Left colon (tissue), 2 donors: ENCODE data around the gene FXYD4. TPM values are rescaled to one million over a fixed set of nuclear protein-coding genes. Genes with fewer than 3 reads are reported as not detected.
"Not testable (repeated sequence)": the region's sequence is repeated elsewhere in the genome, so short reads cannot be mapped to it uniquely, and the experiment has no call there.

Source experiments
- ATAC-seq: fragments of 200-7000 bp; cut with Tn5 transposase; one replicate; pipeline ENCODE4 v1.9.1; 2020; ENCODE audit warnings: mild to moderate bottlenecking, moderate library complexity
- DNase-seq, 2 donors: peaks; one replicate each; pipeline ENCODE4 v3.0.0-alpha.2; 2020
- intact Hi-C, 2 donors: fragments of 100-400 bp; cut with DNase I in 1 of 2; cut with micrococcal nuclease in 1 of 2; formaldehyde crosslinking; loops; one replicate each; pipeline versions ENCODE4 v1.11.2 to v1.14.0; 2022; cut with DNase I, micrococcal nuclease
- total RNA-seq, 2 donors: library from RNA; stranded (reverse); fragmentation: NEBNext Ultra II Directional; extraction: Animal tissue kit (Norgen Biotek cat#: 25700); gene quantifications; one replicate each; pipeline ENCODE4 v1.2.1, GENCODE V29; 2021
- donor health status: DM: no; HTN: no; CAD: no.
- donor health status: DM: yes; HTN: yes; CAD: no.

Gene FXYD4
- total RNA-seq, 2 donors from 2014 or later, result not detected

DNA sequence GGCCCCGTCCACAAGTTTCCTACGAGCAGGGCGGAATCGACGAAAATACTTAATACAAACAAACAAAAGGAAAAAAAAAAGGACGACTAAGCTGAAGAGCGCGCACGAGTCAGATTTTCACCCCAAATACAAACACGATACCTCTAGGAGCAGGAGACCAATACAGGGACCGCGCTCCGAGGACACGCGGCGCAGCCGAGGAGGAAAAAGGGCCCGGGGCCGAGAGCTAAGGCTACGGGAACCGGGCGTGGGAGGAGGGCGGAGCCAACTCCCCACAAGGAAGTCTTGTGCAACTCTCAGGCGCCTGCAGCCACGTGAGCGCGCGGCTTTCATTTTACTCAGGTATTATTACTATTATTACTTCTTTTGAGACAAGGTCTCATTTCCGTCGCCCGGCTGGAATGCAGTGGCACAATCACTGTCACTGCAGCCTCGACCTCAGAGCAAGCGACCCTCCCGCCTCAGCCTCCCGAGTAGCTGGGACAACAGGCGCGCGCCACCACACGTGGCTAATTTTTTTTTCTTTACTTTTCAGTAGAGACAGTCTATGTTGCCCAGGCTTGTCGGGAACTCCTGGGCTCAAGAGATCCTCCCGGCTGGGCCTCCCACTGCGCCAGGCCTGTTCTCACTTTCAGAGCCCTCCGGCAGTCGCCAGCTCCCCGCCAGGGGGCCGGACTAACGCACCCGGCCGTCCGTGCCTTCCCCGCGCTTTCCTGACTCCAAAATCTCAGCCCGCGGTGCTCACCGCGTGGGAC is 36.3 kb downstream of the FXYD4 start:
- intact Hi-C loops, result no loop called here
- ATAC-seq (peak; percentile 69), DNase-seq (peak; percentile 95 to 96)

DNA sequence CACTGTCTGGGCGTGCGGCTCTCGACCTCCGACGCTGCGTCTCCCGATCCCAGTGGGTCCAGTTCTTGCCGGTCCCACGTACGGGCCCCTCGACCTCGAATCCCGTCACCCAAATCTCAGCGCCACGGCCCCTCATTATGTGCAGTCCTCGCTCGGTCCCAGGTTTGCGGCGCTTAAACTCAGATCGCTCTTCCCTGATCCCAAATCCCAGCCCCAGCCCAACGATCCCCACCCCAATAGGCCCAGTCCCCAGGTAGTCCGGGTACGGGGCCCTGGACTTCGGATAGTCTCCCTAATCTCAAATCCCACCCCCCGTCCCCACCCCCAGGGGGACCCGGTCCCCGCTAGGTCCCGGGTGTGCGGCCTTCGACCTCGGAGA is 36.9 kb downstream of the FXYD4 start:
- intact Hi-C loops, result no loop called here
- no peak for ATAC-seq
- DNase-seq, result no peak

DNA sequence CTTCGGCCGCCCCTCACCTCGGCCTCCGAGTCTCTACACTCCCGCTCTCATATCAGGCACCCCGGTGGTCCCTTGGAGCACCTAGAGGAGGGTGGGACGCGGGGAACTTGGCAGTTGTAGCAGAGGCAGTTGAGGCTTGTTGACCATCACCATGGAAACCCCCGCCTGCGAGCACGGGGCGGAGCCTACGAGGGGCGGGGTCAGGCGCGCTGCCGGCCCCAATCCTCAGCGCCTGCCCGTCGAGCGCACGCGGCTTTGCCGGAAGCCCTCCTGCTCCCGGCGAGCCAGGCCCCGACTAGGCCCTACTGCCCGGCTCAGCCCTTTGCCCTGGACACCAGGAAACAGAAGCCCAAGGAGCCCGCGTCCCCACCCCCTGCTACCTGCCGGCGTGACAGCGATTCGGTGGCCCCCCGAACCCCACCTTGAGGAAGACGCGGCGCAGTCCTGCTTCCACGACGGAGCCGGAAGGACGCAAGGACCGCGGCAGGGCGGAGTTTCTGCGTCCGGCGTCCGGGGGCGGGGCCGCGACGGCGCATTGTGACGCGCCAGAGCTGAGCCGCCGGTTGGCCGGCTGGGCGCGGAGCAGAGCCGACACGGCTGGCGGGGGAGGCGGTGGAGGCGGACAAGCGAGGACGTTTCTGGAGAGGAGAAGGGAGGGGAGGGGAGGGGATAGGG is 37.4 kb downstream of the FXYD4 start, which contains the start of gene HNRNPF:
TSS of gene HNRNPF (minus strand) at position 477 of the 675 bp plus-strand sequence. CDS start 21,302 bp downstream, outside the sequence.
- intact Hi-C loops, result no loop called here
- DNase-seq, result peak; percentile 95
- ATAC-seq, result peak; percentile 78

DNA sequence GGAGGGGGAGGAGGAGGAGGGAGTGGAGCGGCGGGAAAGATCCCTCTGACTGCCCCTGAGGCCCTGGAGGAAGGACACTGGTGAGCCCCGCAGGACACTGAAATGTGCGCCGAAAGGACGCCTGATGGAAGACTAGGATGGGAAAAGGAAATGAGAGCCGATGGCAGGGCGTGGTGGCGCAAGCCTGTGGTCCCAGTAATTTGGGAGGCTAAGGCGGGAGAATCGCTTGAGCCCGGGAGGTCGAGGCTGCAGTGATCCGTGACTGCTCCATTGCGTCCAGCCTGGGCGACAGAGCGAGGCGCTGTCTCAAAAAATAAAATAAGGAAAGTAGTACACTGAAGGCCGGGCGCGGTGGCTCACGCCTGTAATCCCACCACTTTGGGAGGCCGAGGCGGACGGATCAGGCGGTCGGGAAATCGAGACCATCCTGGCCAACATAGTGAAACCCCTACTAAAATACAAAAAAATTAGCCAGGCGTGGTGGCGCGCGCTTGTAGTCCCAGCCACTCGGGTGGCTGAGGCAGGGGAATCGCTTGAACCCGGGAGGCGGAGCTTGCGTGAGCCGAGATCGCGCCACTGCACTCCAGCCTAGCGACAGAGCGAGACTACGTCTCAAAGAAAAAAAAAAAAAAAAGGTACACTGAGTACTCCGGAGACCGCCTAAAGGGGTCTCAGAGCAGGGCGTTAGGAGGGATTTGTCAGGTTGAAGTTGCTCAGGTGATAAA is 38.1 kb downstream of the FXYD4 start:
- DNase-seq, result peak; percentile 58 to 77
- ATAC-seq, result peak; percentile 29
- intact Hi-C loops, result no loop called here

DNA sequence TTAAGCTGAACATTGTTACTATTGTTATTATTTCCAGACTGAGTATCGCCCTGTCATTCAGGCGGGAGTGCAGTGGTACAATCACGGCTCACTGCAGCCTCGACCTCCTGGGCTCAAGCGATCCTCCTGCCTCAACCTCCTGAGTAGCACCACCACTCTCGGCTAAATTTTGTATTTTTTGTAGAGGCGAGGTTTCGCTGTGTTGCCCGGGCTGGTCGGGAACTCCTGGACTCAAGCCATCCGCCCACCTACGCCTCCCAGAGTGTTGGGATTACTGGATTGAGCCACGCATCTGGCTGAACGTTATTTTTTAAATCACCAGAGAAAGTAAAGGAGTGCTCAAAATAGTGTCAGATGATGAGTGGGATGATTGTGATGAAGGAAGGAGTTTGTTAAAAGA is 38.9 kb downstream of the FXYD4 start:
- intact Hi-C loops, result no loop called here
- no peak for ATAC-seq
- no peak for DNase-seq

DNA sequence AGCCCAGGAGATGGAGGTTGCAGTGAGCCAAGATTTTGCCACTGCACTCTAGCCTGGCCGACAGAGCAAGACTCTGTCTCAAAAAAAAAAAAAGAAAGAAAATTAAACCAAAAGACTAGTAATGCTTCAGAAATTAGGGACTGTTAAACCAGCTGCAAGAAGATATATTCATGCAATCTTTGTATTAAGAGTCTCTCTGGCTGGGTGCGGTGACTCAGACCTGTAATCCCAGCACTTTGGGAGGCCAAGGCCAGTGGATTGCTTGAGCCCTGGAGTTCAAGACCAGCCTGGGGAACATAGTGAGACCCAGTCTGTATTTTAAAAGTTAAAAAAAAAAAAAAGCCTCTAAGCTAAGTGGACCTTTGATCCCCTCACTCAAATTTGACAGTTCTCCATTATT is 40.1 kb downstream of the FXYD4 start:
- intact Hi-C loops, result no loop called here
- ATAC-seq, result no peak

DNA sequence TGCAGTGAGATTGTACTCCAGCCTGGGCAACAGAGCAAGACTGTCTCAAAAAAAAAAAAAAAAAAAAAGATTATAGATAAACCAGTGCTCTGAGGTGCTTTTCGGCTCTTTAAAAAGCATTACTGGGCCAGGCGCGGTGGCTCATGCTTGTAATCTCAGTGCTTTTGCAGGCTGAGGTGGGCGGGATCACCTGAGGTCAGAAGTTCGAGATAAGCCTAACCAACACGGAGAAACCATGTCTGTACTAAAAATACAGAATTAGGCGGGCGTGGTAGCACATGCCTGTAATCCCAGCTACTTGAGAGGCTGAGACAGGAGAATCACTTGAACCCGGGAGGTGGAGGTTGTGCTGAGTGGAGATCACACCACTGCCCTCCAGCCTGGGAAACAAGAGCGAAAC is 44.1 kb downstream of the FXYD4 start:
- ATAC-seq, result no peak
- no peak for DNase-seq
- intact Hi-C loops, result no loop called here

More for the DNA sequence above, 40.1 kb downstream of the FXYD4 start:
- DNase-seq, result no peak

DNA sequence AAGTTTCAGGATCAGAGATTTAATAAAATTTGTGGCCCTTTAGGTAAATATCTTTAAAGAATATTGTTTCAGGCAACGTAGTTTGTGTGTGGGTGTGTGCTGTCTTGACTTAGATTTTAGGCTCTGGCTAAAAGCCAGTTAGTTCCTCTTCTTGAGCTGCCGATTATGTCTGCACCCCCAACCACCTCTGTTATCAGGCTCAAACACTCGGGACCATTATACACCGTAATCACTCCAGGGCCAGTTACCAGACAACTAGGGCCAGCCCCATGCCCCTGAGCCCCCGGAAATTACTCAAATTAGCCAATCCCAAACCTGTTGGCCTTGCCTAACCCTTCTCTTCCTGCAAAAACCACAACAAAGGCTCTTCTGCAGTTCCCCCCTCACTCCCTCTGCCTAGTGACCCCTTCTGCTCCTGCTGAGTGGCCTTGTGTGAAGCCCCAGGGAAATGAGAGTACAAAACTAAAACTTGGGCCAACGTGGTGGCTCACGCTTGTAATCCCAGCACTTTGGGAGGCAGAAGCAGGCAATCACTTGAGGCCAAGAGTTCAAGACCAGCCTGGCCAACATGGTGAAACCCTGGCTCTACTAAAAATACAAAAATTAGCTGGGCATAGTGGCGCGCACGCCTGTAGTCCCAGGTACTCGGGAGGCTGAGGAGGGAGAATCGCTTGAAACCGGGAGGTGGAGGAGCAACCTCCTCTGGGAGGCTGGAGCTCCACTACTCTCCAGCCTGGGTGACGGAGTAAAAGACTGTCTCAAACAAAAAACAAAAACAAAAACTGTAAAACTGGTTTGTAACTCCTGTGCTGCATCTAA is 46.7 kb downstream of the FXYD4 start:
- no peak for DNase-seq
- no peak for ATAC-seq
- intact Hi-C loops, result no loop called here

DNA sequence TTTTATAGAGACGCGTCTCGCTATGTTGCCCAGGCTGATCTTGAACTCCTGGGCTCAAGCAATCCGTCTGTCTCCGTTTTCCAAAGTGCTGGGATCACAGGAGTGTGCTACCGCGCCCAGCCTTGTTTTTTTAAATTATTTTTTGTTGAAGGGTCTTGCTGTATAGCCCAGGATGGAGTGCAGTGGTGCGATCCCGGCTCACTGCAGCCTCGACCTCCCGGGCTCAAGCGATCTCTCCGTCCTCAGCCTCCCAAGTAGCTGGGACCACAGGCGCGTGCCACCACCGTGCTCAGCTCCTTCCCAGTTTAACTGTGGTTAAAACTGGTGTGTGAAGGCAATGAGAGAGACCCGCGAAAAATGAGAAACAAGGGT is 48.5 kb downstream of the FXYD4 start:
- no peak for DNase-seq
- intact Hi-C loops, result no loop called here
- ATAC-seq, result no peak

DNA sequence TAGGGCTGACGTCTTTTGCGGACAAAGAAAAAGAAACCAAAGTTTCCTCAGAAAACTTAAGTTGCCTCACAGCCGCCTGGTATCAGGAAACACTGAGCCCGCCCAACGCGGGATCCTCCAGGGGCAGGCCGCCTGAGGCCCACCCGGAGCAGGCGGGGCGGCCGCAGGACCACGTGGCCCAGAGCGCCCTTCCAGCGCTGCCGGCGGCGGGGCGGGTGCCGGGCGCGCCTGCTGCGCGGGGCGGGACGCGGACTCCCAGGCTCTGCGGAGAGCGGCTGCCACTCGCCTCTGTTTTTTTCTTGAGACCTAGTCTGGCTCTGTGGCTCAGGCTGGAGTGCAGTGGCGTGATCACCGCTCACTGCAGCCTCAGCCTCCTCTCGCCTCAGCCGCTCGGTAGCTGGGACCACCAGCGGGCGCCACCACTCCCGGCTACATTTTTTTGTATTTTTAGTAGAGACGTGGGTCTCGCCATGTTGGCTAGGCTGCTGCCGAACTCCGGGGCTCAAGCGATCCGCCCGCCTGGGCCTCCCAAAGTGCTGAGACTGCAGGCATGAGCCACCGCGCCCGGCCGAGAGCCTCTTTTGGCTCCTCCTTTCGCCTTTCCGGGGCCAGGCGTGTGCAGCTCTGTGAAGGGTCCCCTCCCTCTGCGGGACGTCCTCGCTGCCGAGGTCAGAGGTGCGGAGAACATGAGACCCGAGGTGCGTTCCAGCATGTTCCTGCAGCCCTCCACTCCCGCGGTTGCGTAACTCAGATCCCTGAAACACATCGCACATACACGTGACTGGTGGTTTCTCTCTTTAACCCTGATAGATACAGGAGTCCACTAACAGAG is 49.1 kb downstream of the FXYD4 start:
- intact Hi-C loops, result no loop called here
- DNase-seq, result peak; percentile 85 to 92
- ATAC-seq, result peak; percentile 93

DNA sequence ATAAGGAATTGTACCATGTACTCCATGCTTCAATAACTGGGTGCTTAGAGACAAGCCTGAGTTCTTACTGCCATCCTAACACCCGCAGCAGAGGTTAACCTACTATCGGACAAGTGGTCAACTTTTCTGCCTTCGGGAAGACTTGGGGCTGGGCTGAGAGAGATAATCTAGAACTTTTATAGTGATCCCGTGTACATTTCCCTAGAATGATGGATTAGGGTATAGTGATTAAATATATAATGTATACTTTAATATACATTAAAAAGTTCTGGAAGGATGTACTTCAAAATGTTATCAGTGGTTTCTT is 49.7 kb downstream of the FXYD4 start:
- DNase-seq (no peak), ATAC-seq (no peak)
- intact Hi-C loops, result no loop called here

DNA sequence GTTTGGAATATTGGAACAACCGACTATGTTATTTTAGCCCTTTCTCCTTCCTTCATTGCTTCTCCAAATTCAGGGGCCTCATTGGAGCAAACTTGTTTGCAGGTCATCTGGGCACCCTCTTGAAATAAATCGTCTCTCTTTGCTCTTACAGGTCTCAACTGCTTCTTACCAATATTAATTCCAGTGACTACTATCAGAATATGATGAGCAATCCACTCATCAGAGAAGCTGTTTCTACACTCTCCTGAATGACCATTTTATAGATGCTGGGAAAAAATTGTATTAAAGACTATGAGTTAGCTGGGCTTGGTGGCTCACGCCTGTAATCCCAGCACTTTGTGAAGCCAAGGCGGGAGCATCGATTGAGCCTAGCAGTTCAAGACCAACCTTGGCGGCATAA is 50.1 kb downstream of the FXYD4 start:
- DNase-seq, result no peak
- intact Hi-C loops, result no loop called here
- no peak for ATAC-seq

DNA sequence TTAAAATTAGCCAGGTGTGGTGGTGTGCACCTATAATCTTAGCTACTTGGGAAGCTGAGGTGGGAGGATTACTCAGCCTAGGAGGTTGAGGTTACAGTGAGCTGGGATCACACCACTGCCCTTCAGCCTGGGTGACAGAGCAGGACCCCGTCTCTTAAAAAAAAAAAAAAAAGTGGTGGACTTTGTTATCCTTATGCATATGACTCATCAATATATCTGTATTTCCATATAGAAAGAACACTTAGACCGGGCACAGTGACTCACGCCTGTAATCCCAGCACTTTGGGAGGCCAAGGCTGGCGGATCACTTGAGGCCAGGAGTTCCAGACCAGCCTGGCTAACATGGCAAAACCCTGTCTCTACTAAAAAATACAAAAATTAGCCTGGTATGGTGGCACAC is 50.5 kb downstream of the FXYD4 start:
- DNase-seq, intact Hi-C loops, ATAC-seq: not testable (repeated sequence)

DNA sequence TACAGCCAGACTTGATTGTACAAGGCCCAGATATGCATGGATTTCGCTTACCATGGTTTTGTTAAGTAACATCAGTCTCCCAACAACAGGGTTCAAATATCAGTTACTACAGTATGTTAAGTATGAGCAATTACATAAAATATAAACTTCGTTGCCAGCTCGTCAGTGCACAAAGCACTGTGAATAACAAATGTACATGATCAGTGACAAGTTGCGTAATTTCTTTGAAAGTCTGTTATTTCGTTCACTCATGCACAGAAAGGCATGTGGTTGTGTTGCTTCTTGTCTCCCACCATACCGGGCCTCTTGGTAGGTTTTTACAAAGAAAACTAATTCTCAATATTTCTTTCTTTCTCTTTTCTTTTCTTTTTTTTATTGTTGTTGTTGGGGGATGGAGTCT is 53.0 kb downstream of the FXYD4 start:
- no peak for ATAC-seq
- DNase-seq, result no peak
- intact Hi-C loops, result no loop called here

Other genes starting within 250 kb of the FXYD4 start
- 1 to 10 TPM; 4.7 to 6.7 TPM for gene CSGALNACT2, start 233.2 kb upstream of the FXYD4 start, total RNA-seq
- 1 to 10 TPM in 1 of 2 donors, under 1 TPM in 1; 0.47 to 2.7 TPM for gene RASGEF1A, start 104.6 kb upstream of the FXYD4 start, total RNA-seq
- 100 to 1,000 TPM; 214 to 257 TPM for gene HNRNPF, start 37.5 kb downstream of the FXYD4 start, total RNA-seq
- gene ZNF487, start 65.5 kb downstream of the FXYD4 start, total RNA-seq, result 1 to 10 TPM; 5.2 to 5.9 TPM
- 1 to 10 TPM; 1.5 to 1.6 TPM for gene ZNF239, start 203.0 kb downstream of the FXYD4 start, total RNA-seq
- 1 to 10 TPM; 3.4 TPM for gene ZNF485, start 234.8 kb downstream of the FXYD4 start, total RNA-seq